Adrenal gland (tissue), 5 donors: ENCODE data around the gene TMEM9.

ENCODE experiments used
- POLR2A ChIP-seq, 2 donors: fragments of 450-650 bp; IDR thresholded peaks; one replicate each; pipeline ENCODE4 v1.6.1; 2017; ENCODE audit warnings: antibody characterized with exemption in 2 of 2, mild to moderate bottlenecking in 2 of 2, moderate library complexity in 1 of 2
- TF ChIP-seq, protein P1 (sequence below), 6 experiments: fragments of 450-650 bp in 4 of 6; fragments of 200-600 bp in 2 of 6; sonication (generic) in 1 of 6; IDR thresholded peaks; 1 replicate in 5 of 6; 2 replicates in 1 of 6; pipeline versions ENCODE4 v1.5.1 to v1.8.0; 2016 to 2021; ENCODE audit warnings: antibody characterized with exemption in 6 of 6, mild to moderate bottlenecking in 2 of 6, moderate library complexity in 1 of 6
- donor health status: DM: no; HTN: no; CAD: no.

DNA sequence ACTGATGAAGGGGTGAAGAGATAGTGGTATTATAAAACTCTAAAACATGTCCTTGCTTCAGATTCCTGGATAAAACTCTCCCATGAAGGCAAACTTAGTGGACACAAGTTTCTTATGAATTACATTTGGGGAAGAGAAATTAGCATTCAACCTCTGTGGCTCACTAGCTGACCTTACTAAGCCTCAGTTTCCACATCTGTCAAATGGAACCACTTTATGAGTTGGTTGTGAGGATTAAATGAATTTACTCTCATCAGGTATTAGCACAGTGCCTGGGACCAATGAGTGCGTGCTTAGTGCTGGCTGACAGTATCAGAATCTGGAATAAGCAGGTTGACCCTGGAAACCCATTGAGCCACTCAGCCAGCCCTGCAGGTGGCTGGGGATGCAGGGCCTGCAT, 44.6 kb downstream of the TMEM9 start:
- TF ChIP-seq, protein P1, sequence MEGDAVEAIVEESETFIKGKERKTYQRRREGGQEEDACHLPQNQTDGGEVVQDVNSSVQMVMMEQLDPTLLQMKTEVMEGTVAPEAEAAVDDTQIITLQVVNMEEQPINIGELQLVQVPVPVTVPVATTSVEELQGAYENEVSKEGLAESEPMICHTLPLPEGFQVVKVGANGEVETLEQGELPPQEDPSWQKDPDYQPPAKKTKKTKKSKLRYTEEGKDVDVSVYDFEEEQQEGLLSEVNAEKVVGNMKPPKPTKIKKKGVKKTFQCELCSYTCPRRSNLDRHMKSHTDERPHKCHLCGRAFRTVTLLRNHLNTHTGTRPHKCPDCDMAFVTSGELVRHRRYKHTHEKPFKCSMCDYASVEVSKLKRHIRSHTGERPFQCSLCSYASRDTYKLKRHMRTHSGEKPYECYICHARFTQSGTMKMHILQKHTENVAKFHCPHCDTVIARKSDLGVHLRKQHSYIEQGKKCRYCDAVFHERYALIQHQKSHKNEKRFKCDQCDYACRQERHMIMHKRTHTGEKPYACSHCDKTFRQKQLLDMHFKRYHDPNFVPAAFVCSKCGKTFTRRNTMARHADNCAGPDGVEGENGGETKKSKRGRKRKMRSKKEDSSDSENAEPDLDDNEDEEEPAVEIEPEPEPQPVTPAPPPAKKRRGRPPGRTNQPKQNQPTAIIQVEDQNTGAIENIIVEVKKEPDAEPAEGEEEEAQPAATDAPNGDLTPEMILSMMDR (IDR thresholded peaks at IDR 0.05): no peak
- TF ChIP-seq POLR2A (IDR thresholded peaks at IDR 0.05): no peak
